HEK293 (cell line): ENCODE measurements around the gene STK39.

ENCODE experiments used
- CTCF ChIA-PET: fragments of 350-600 bp; formaldehyde crosslinking; extraction: SDS; loops from one replicate; lab custom pipeline; 2021; ENCODE audit warnings: antibody characterized with exemption; lab: Yijun Ruan, JAX
- POLR2A ChIA-PET: fragments of 300-600 bp; formaldehyde crosslinking; extraction: SDS; loops from one replicate; lab custom pipeline; 2020; ENCODE audit warnings: antibody characterized with exemption, inconsistent platforms; lab: Yijun Ruan, JAX
- H3K27ac ChIP-seq: fragments of 200-500 bp; sonication (Bioruptor generic); 2 replicates; pipeline ENCODE4 v1.5.1; 2014; ENCODE audit warnings: low read depth, low read length, control low read depth, inconsistent platforms; ENCODE audit errors: extremely low read depth
- H3K36me3 ChIP-seq, 2 experiments: fragments of 200-500 bp in 1 of 2; sonication (Bioruptor generic) in 1 of 2; 1 replicate in 1 of 2; 2 replicates in 1 of 2; pipeline ENCODE4 v1.5.1; 2014 to 2017; ENCODE audit warnings: inconsistent platforms in 2 of 2, low read length in 2 of 2; ENCODE audit not compliant: control insufficient read depth in 2 of 2, insufficient read depth in 1 of 2
- H3K4me1 ChIP-seq: fragments of 200-500 bp; sonication (Bioruptor generic); 2 replicates; pipeline ENCODE4 v1.5.1; 2014; ENCODE audit warnings: mild to moderate bottlenecking, low read length, inconsistent platforms; ENCODE audit not compliant: control insufficient read depth, insufficient read depth
- H3K4me3 ChIP-seq: 2 replicates; pipeline ENCODE4 v1.5.1; 2011; ENCODE audit warnings: low read depth, mild to moderate bottlenecking, control low read depth, low read length, moderate library complexity
- H3K9me3 ChIP-seq: fragments of 200-500 bp; sonication (Bioruptor generic); 2 replicates; pipeline ENCODE4 v1.5.1; 2014; ENCODE audit warnings: low read depth, low read length, inconsistent platforms; ENCODE audit not compliant: control insufficient read depth, insufficient read depth
- AEBP2 ChIP-seq: fragments of 450-650 bp; formaldehyde crosslinking; IDR thresholded peaks from 2 replicates; pipeline ENCODE4 v1.5.1; 2016; ENCODE audit warnings: missing biosample characterization, missing genetic modification characterization, borderline replicate concordance
- HOXD13 ChIP-seq: sonication (generic); formaldehyde crosslinking; IDR thresholded peaks from 2 replicates; pipeline ENCODE4 v1.8.0; 2022; ENCODE audit warnings: missing genetic modification reagents, borderline replicate concordance
- MZF1 ChIP-seq: fragments of 450-650 bp; formaldehyde crosslinking; IDR thresholded peaks from 2 replicates; pipeline ENCODE4 v1.5.1; 2017; ENCODE audit warnings: missing biosample characterization, missing genetic modification characterization, borderline replicate concordance
- OSR2 ChIP-seq: fragments of 450-650 bp; formaldehyde crosslinking; IDR thresholded peaks from 2 replicates; pipeline ENCODE4 v1.5.1; 2016; ENCODE audit warnings: missing biosample characterization, missing genetic modification characterization
- RBAK ChIP-seq: fragments of 450-650 bp; formaldehyde crosslinking; IDR thresholded peaks from 2 replicates; pipeline ENCODE4 v1.5.1; 2016; ENCODE audit warnings: missing biosample characterization, missing genetic modification characterization
- SCRT2 ChIP-seq: fragments of 450-650 bp; formaldehyde crosslinking; IDR thresholded peaks from 2 replicates; pipeline ENCODE4 v1.5.1; 2016; ENCODE audit warnings: missing biosample characterization, missing genetic modification characterization
- TCF7L2 ChIP-seq: IDR thresholded peaks from 2 replicates; pipeline ENCODE4 v1.6.1; 2011; ENCODE audit warnings: low read depth, mild to moderate bottlenecking, inconsistent platforms, low read length, moderate library complexity, borderline replicate concordance
- ZBTB8A ChIP-seq: fragments of 450-650 bp; formaldehyde crosslinking; IDR thresholded peaks from 2 replicates; pipeline ENCODE4 v1.5.1; 2016; ENCODE audit warnings: missing biosample characterization, missing genetic modification characterization
- ZFP69B ChIP-seq: fragments of 450-650 bp; formaldehyde crosslinking; IDR thresholded peaks from 2 replicates; pipeline ENCODE4 v1.5.1; 2016; ENCODE audit warnings: missing biosample characterization, missing genetic modification characterization
- ZNF121 ChIP-seq: fragments of 450-650 bp; formaldehyde crosslinking; IDR thresholded peaks from 2 replicates; pipeline ENCODE4 v1.5.1; 2016; ENCODE audit warnings: missing biosample characterization, missing genetic modification characterization
- ZNF223 ChIP-seq: fragments of 450-650 bp; formaldehyde crosslinking; IDR thresholded peaks from 2 replicates; pipeline ENCODE4 v1.5.1; 2016; ENCODE audit warnings: missing biosample characterization, missing genetic modification characterization
- ZNF24 ChIP-seq: fragments of 450-650 bp; formaldehyde crosslinking; IDR thresholded peaks from 2 replicates; pipeline ENCODE4 v1.5.1; 2016; ENCODE audit warnings: missing biosample characterization, missing genetic modification characterization
- ZNF324 ChIP-seq: fragments of 450-650 bp; formaldehyde crosslinking; IDR thresholded peaks from 2 replicates; pipeline ENCODE4 v1.5.1; 2016; ENCODE audit warnings: missing biosample characterization, missing genetic modification characterization
- ZNF37A ChIP-seq: fragments of 450-650 bp; IDR thresholded peaks from 2 replicates; pipeline ENCODE4 v1.5.1; 2018; ENCODE audit warnings: missing biosample characterization, missing genetic modification characterization
- ZNF398 ChIP-seq: fragments of 450-650 bp; formaldehyde crosslinking; IDR thresholded peaks from 2 replicates; pipeline ENCODE4 v1.5.1; 2017; ENCODE audit warnings: missing biosample characterization, missing genetic modification characterization
- ZNF449 ChIP-seq: fragments of 450-650 bp; formaldehyde crosslinking; IDR thresholded peaks from 2 replicates; pipeline ENCODE4 v1.5.1; 2017; ENCODE audit warnings: missing biosample characterization, mild to moderate bottlenecking, missing genetic modification characterization, moderate library complexity
- ZNF48 ChIP-seq: fragments of 450-650 bp; formaldehyde crosslinking; IDR thresholded peaks from 2 replicates; pipeline ENCODE4 v1.5.1; 2016; ENCODE audit warnings: missing biosample characterization, missing genetic modification characterization
- ZNF544 ChIP-seq: fragments of 450-650 bp; formaldehyde crosslinking; IDR thresholded peaks from 2 replicates; pipeline ENCODE4 v1.5.0; 2017; ENCODE audit warnings: missing biosample characterization, missing genetic modification characterization
- ZNF561 ChIP-seq: fragments of 450-650 bp; IDR thresholded peaks from 2 replicates; pipeline ENCODE4 v1.5.1; 2018; ENCODE audit warnings: missing biosample characterization, missing genetic modification characterization, borderline replicate concordance
- ZNF596 ChIP-seq: fragments of 450-650 bp; IDR thresholded peaks from 2 replicates; pipeline ENCODE4 v1.5.0; 2018; ENCODE audit warnings: missing biosample characterization, mild to moderate bottlenecking, missing genetic modification characterization, moderate library complexity
- ZNF626 ChIP-seq: fragments of 450-650 bp; sonication (Bioruptor Pico); formaldehyde crosslinking; IDR thresholded peaks from 2 replicates; pipeline ENCODE4 v1.5.1; 2018; ENCODE audit warnings: missing biosample characterization, missing genetic modification characterization, inconsistent platforms
- ZNF777 ChIP-seq: fragments of 450-650 bp; formaldehyde crosslinking; IDR thresholded peaks from 2 replicates; pipeline ENCODE4 v1.5.1; 2017; ENCODE audit warnings: missing biosample characterization, missing genetic modification characterization, borderline replicate concordance
- ZNF785 ChIP-seq: fragments of 450-650 bp; formaldehyde crosslinking; IDR thresholded peaks from 2 replicates; pipeline ENCODE4 v1.5.1; 2016; ENCODE audit warnings: missing biosample characterization, missing genetic modification characterization
- ZNF792 ChIP-seq: fragments of 450-650 bp; formaldehyde crosslinking; IDR thresholded peaks from 2 replicates; pipeline ENCODE4 v1.5.1; 2016; ENCODE audit warnings: missing biosample characterization, missing genetic modification characterization
- TF ChIP-seq, protein P1 (sequence below): fragments of 450-650 bp; formaldehyde crosslinking; IDR thresholded peaks from 2 replicates; pipeline ENCODE4 v1.5.1; 2016; ENCODE audit warnings: missing biosample characterization, missing genetic modification characterization
- TF ChIP-seq, protein P2 (sequence below): fragments of 450-650 bp; formaldehyde crosslinking; IDR thresholded peaks from 2 replicates; pipeline ENCODE4 v1.5.1; 2016; ENCODE audit warnings: missing biosample characterization, missing genetic modification characterization
- TF ChIP-seq, protein P3 (sequence below): fragments of 450-650 bp; formaldehyde crosslinking; IDR thresholded peaks from 2 replicates; pipeline ENCODE4 v1.5.1; 2016; ENCODE audit warnings: missing biosample characterization, missing genetic modification characterization

The STK39 gene

GRCh38 chr2:167950571-167950970, 296.8 kb downstream of the STK39 start:
- ChIA-PET POLR2A (no interaction called here), CTCF (interaction anchor here (0.7 kb wide), 1 partner anchor 385 kb away, joined by 3 read pairs; no protein-coding TSS in a partner anchor)
- H3K9me3 ChIP-seq, result no peaks in the 10 kb centered on the region
- H3K4me1 ChIP-seq, result no peaks in the 10 kb centered on the region
- H3K36me3 ChIP-seq, result no peaks in the 10 kb centered on the region
- no peak overlapping the region for H3K27ac ChIP-seq
- no peak overlapping the region for H3K4me3 ChIP-seq
- TF ChIP-seq ZNF24 (tag by site-specific recombination) (no peak), ZNF223 (tag by site-specific recombination) (no peak), ZNF37A (tag by site-specific recombination) (no peak), ZNF449 (tag by site-specific recombination) (no peak), AEBP2 (tag by site-specific recombination) (no peak), SCRT2 (tag by site-specific recombination) (no peak), ZNF121 (tag by site-specific recombination) (no peak), MZF1 (tag by site-specific recombination) (no peak), ZNF792 (tag by site-specific recombination) (no peak), ZNF626 (tag by site-specific recombination) (no peak), ZBTB8A (tag by site-specific recombination) (no peak)
- TF ChIP-seq, protein P1, sequence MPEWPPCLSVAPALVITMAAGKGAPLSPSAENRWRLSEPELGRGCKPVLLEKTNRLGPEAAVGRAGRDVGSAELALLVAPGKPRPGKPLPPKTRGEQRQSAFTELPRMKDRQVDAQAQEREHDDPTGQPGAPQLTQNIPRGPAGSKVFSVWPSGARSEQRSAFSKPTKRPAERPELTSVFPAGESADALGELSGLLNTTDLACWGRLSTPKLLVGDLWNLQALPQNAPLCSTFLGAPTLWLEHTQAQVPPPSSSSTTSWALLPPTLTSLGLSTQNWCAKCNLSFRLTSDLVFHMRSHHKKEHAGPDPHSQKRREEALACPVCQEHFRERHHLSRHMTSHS (tag by site-specific recombination), result no peak

- ChIA-PET POLR2A (no interaction called here), CTCF (interaction anchor here (0.6 kb wide), 1 partner anchor 9 kb away, joined by 3 read pairs; no protein-coding TSS in a partner anchor)
- no peaks in the 10 kb centered on the region for H3K36me3 ChIP-seq
- no peaks in the 10 kb centered on the region for H3K9me3 ChIP-seq
- H3K27ac ChIP-seq, result no peak overlapping the region
- no peak overlapping the region for H3K4me3 ChIP-seq
- no peaks in the 10 kb centered on the region for H3K4me1 ChIP-seq
- no peak for TF ChIP-seq ZNF544 (tag by site-specific recombination)
- no peak for TF ChIP-seq ZNF561 (tag by site-specific recombination)
- TF ChIP-seq OSR2, result no peak
- TF ChIP-seq, protein P2, sequence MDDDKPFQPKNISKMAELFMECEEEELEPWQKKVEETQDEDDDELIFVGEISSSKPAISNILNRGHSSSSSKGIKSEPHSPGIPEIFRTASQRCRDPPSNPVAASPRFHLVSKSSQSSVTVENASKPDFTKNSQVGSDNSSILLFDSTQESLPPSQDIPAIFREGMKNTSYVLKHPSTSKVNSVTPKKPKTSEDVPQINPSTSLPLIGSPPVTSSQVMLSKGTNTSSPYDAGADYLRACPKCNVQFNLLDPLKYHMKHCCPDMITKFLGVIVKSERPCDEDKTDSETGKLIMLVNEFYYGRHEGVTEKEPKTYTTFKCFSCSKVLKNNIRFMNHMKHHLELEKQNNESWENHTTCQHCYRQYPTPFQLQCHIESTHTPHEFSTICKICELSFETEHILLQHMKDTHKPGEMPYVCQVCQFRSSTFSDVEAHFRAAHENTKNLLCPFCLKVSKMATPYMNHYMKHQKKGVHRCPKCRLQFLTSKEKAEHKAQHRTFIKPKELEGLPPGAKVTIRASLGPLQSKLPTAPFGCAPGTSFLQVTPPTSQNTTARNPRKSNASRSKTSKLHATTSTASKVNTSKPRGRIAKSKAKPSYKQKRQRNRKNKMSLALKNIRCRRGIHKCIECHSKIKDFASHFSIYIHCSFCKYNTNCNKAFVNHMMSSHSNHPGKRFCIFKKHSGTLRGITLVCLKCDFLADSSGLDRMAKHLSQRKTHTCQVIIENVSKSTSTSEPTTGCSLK (tag by site-specific recombination), result no peak
- no peak for TF ChIP-seq ZNF777 (tag by site-specific recombination)
- no peak for TF ChIP-seq ZNF785 (tag by site-specific recombination)
- TF ChIP-seq, protein P3, sequence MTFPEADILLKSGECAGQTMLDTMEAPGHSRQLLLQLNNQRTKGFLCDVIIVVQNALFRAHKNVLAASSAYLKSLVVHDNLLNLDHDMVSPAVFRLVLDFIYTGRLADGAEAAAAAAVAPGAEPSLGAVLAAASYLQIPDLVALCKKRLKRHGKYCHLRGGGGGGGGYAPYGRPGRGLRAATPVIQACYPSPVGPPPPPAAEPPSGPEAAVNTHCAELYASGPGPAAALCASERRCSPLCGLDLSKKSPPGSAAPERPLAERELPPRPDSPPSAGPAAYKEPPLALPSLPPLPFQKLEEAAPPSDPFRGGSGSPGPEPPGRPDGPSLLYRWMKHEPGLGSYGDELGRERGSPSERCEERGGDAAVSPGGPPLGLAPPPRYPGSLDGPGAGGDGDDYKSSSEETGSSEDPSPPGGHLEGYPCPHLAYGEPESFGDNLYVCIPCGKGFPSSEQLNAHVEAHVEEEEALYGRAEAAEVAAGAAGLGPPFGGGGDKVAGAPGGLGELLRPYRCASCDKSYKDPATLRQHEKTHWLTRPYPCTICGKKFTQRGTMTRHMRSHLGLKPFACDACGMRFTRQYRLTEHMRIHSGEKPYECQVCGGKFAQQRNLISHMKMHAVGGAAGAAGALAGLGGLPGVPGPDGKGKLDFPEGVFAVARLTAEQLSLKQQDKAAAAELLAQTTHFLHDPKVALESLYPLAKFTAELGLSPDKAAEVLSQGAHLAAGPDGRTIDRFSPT (tag by site-specific recombination), result no peak
- no peak for TF ChIP-seq ZNF398 (tag by site-specific recombination)
- TF ChIP-seq ZNF792 (tag by site-specific recombination), result no peak
- TF ChIP-seq RBAK (tag by site-specific recombination), result no peak
- TF ChIP-seq ZFP69B, result no peak
- TF ChIP-seq TCF7L2, result no peak
- TF ChIP-seq HOXD13 (CRISPR knock-in tag), result no peak
- no peak for TF ChIP-seq ZNF596
- TF ChIP-seq ZNF48 (tag by site-specific recombination), result no peak
- no peak for TF ChIP-seq ZNF324 (tag by site-specific recombination)
Measured at GRCh38 chr2:167946441-167946841, 301.0 kb downstream of the STK39 start.
